ENCODE results near the gene U2SURP.
"Not testable (repeated sequence)": the region's sequence is repeated elsewhere in the genome, so short reads cannot be mapped to it uniquely, and the experiment has no call there.

U2SURP gene

GRCh38 chr3:143031327-143031726, 30.0 kb downstream of the U2SURP start:
- TF ChIP-seq, protein P1, sequence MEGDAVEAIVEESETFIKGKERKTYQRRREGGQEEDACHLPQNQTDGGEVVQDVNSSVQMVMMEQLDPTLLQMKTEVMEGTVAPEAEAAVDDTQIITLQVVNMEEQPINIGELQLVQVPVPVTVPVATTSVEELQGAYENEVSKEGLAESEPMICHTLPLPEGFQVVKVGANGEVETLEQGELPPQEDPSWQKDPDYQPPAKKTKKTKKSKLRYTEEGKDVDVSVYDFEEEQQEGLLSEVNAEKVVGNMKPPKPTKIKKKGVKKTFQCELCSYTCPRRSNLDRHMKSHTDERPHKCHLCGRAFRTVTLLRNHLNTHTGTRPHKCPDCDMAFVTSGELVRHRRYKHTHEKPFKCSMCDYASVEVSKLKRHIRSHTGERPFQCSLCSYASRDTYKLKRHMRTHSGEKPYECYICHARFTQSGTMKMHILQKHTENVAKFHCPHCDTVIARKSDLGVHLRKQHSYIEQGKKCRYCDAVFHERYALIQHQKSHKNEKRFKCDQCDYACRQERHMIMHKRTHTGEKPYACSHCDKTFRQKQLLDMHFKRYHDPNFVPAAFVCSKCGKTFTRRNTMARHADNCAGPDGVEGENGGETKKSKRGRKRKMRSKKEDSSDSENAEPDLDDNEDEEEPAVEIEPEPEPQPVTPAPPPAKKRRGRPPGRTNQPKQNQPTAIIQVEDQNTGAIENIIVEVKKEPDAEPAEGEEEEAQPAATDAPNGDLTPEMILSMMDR (IDR thresholded peaks at IDR 0.05; ENCODE audit: insufficient read depth, low read length, poor library complexity, severe bottlenecking), result no peak
- TF ChIP-seq EZH2phosphoT487 (conservative IDR thresholded peaks at IDR 0.05; ENCODE audit: low read length), result no peak
- H3K27ac ChIP-seq (ENCODE audit: low read depth, low read length), result no peak overlapping the region
- 0 out of 2 replicates have a peak, but pooled peaks cover 8% of the 10 kb centered on the region for H3K79me2 ChIP-seq (ENCODE audit: insufficient read depth, low read length)
- H2AFZ ChIP-seq (ENCODE audit: low read depth, low read length, severe bottlenecking), result no peak overlapping the region
- no peak overlapping the region for H3K9ac ChIP-seq (ENCODE audit: low read length)
- no peaks in the 10 kb centered on the region for H3K27me3 ChIP-seq (ENCODE audit: low read length)
- no peak overlapping the region for H3K4me3 ChIP-seq (ENCODE audit: insufficient read depth, low read length, poor library complexity, severe bottlenecking)
- peaks cover 4% of the 10 kb centered on the region; the same call in 1 of the 2 replicates for H4K20me1 ChIP-seq (ENCODE audit: low read depth, low read length)
- 0 out of 2 replicates have a peak, but pooled peaks cover 5% of the 10 kb centered on the region for H3F3A ChIP-seq (ENCODE audit: insufficient read depth)
- H3K9me2 ChIP-seq (replicated peaks; ENCODE audit: insufficient read depth, low read length), result no peaks in the 10 kb centered on the region
- no peak overlapping the region for H3K4me2 ChIP-seq (ENCODE audit: low read depth, low read length, poor library complexity, severe bottlenecking)
- H3K9me3 ChIP-seq (ENCODE audit: insufficient read depth, low read length), result no peaks in the 10 kb centered on the region
- peaks cover 74% of the 10 kb centered on the region for H3K36me3 ChIP-seq (ENCODE audit: low read length)

GRCh38 chr3:143031796-143032387, 30.5 kb downstream of the U2SURP start:
- H3K79me2 ChIP-seq (ENCODE audit: insufficient read depth, low read length); H4K20me1 ChIP-seq (ENCODE audit: low read depth, low read length); H2AFZ ChIP-seq (ENCODE audit: low read depth, low read length, severe bottlenecking); H3K4me3 ChIP-seq (ENCODE audit: insufficient read depth, low read length, poor library complexity, severe bottlenecking); H3K9me2 ChIP-seq (replicated peaks; ENCODE audit: insufficient read depth, low read length); H3K9ac ChIP-seq (ENCODE audit: low read length); H3K27ac ChIP-seq (ENCODE audit: low read depth, low read length); H3F3A ChIP-seq (ENCODE audit: insufficient read depth); H3K27me3 ChIP-seq (ENCODE audit: low read length); H3K9me3 ChIP-seq (ENCODE audit: insufficient read depth, low read length); H3K4me2 ChIP-seq (ENCODE audit: low read depth, low read length, poor library complexity, severe bottlenecking): not testable (repeated sequence)
- peaks cover 73% of the 10 kb centered on the region for H3K36me3 ChIP-seq (ENCODE audit: low read length)

GRCh38 chr3:143035466-143036211, 34.3 kb downstream of the U2SURP start:
- TF ChIP-seq, protein P1 (IDR thresholded peaks at IDR 0.05; ENCODE audit: insufficient read depth, low read length, poor library complexity, severe bottlenecking), result no peak
- no peak for TF ChIP-seq EZH2phosphoT487 (conservative IDR thresholded peaks at IDR 0.05; ENCODE audit: low read length)
- no peak overlapping the region for H3K4me2 ChIP-seq (ENCODE audit: low read depth, low read length, poor library complexity, severe bottlenecking)
- H3K36me3 ChIP-seq (ENCODE audit: low read length), result peaks cover 76% of the 10 kb centered on the region

DNA sequence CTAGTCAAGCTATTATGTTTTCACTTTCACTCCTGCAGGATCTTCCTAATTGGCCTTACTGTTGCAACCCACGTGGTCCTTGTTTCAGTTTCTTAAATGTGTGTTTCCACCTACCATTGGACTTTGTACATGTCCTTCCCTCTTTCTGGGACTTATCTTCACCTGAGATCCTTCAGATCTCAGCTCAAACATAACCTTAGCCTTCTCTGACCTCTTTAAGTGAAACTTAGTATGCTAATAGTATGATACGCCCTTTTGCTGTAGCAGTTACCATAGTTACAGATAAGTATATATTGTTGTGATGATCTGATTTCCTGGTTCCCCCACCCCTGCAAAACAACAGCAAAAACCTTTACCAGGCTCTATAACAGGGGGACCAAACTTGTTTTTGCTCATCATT, 35.2 kb downstream of the U2SURP start:
- Histone ChIP-seq H3K4me3 (ENCODE audit: insufficient read depth, low read length, poor library complexity, severe bottlenecking) (no peak overlapping the region), H3K9me3 (ENCODE audit: insufficient read depth, low read length) (no peaks in the 10 kb centered on the region), H3K79me2 (ENCODE audit: insufficient read depth, low read length) (peaks cover 4% of the 10 kb centered on the region; the same call in 1 of the 2 replicates), H3K4me2 (ENCODE audit: low read depth, low read length, poor library complexity, severe bottlenecking) (no peak overlapping the region), H3K27me3 (ENCODE audit: low read length) (no peaks in the 10 kb centered on the region), H3K27ac (ENCODE audit: low read depth, low read length) (no peak overlapping the region), H2AFZ (ENCODE audit: low read depth, low read length, severe bottlenecking) (no peak overlapping the region), H3F3A (ENCODE audit: insufficient read depth) (peaks cover 26% of the 10 kb centered on the region; the same call in 1 of the 2 replicates), H3K9me2 (replicated peaks; ENCODE audit: insufficient read depth, low read length) (no peaks in the 10 kb centered on the region), H3K36me3 (ENCODE audit: low read length) (peaks cover 77% of the 10 kb centered on the region), H4K20me1 (ENCODE audit: low read depth, low read length) (peaks cover 11% of the 10 kb centered on the region), H3K9ac (ENCODE audit: low read length) (no peak overlapping the region)
- TF ChIP-seq, protein P1 (IDR thresholded peaks at IDR 0.05; ENCODE audit: insufficient read depth, low read length, poor library complexity, severe bottlenecking), result no peak
- no peak for TF ChIP-seq EZH2phosphoT487 (conservative IDR thresholded peaks at IDR 0.05; ENCODE audit: low read length)

More at GRCh38 chr3:143035466-143036211, 34.3 kb downstream of the U2SURP start:
- Histone ChIP-seq H3K9me2 (replicated peaks; ENCODE audit: insufficient read depth, low read length) (no peaks in the 10 kb centered on the region), H3K79me2 (ENCODE audit: insufficient read depth, low read length) (peaks cover 4% of the 10 kb centered on the region; the same call in 1 of the 2 replicates), H3K27me3 (ENCODE audit: low read length) (no peaks in the 10 kb centered on the region), H3K27ac (ENCODE audit: low read depth, low read length) (no peak overlapping the region), H3K9ac (ENCODE audit: low read length) (no peak overlapping the region), H3K4me3 (ENCODE audit: insufficient read depth, low read length, poor library complexity, severe bottlenecking) (no peak overlapping the region), H4K20me1 (ENCODE audit: low read depth, low read length) (peaks cover 11% of the 10 kb centered on the region), H3K9me3 (ENCODE audit: insufficient read depth, low read length) (no peaks in the 10 kb centered on the region), H3F3A (ENCODE audit: insufficient read depth) (peaks cover 21% of the 10 kb centered on the region; the same call in 1 of the 2 replicates), H2AFZ (ENCODE audit: low read depth, low read length, severe bottlenecking) (no peak overlapping the region)

Data from SU-DHL-6 (cell line).